Measurements from ENCODE around the gene B4GALT4. TPM values are rescaled to one million over a fixed set of nuclear protein-coding genes. Genes with fewer than 3 reads are reported as not detected.

B4GALT4 gene
- total and polyA plus RNA-seq, 2 of the 8 experiments (the other 6 are each of a cell fraction or from before 2014, with no cell fraction given) = 14.6 to 44.7 TPM

GRCh38 chr3:119211803-119212202, 28.9 kb downstream of the B4GALT4 start (continued):
- TF ChIP-seq MAX (IDR thresholded peaks at IDR 0.05) = no peak
- no peak for TF ChIP-seq KDM1A (IDR thresholded peaks at IDR 0.05; ENCODE audit: borderline replicate concordance, low read length)
- no peak for TF ChIP-seq ZNF274 (IDR thresholded peaks at IDR 0.05; ENCODE audit: borderline replicate concordance, extremely low read depth, low read length)
